HG03469 (cell line): ENCODE data around the gene ICAM2.
"Not testable (repeated sequence)": the region's sequence is repeated elsewhere in the genome, so short reads cannot be mapped to it uniquely, and the experiment has no call there.

ENCODE experiments used
- ATAC-seq: cut with Tn5 transposase; IDR thresholded peaks from one replicate; pipeline ENCODE4 v1.9.1; 2021; ENCODE audit warnings: mild to moderate bottlenecking, moderate library complexity, moderate number of reproducible peaks; ENCODE audit not compliant: unreplicated experiment

ICAM2 gene

GRCh38 chr17:64015447-64015846 lies 5.0 kb downstream of the ICAM2 start:
- ATAC-seq, result no peak

- ATAC-seq, result no peak
Measured at GRCh38 chr17:64009571-64010402, 10.6 kb downstream of the ICAM2 start.

DNA sequence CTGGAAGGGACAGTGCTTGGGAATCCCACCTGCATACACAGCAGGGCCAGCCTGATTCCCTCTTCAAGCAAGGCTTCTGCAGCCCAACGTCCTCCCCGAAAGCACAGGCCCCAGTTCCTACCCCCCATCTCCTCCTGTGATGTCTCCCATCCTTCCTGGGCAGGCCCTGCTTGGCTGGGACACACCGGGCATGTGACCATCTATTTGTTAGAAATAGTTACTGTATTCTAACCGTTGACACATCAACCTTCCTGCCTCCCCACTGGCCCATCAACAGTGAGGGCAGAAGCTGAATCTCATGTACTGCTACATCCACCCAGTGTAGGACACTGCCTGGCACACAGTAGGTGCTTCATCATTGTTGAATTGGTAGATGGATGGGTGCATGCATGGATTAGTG lies 11.6 kb downstream of the ICAM2 start:
- ATAC-seq, result no peak

DNA sequence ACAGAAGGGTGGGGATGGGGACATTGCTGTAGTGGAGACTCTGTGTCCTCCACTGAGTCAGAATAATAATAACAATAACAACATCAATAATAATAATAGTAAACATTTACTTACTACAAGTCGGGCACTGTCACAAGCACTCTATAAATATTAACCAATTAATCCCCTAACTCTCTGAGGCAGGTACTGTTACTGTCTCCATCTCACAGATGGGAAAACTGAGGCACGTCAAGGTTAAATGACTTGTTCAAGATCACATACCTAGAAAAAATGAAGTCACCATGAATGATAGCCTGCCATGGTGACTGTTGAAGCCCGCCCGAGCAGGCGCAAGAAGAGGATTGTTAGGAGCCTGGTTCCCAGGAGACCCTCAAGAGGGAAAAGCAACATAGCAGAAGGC lies 12.1 kb downstream of the ICAM2 start:
- ATAC-seq, result no peak

DNA sequence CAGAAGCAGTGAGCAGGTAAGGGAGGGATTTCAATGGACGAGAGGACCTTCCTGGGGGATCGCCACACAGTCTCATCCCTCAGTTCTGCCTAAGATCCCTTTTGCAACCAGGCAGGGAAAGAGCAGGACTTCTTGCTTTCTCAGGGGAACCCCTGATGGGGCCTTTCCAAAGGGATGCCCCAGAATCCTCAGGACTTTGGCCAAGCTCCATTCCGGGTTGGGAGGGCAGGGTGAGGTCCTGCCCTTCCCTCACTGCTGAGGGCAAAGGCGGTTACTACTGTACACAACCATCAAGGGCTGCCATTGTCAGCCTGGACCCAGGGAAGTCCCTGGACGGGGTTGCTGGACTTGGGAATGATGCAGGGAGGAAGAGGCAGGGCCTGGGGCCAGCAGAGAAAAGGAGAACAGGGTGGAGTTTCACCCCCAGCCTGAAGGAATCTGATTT lies 12.6 kb downstream of the ICAM2 start:
- no peak for ATAC-seq

DNA sequence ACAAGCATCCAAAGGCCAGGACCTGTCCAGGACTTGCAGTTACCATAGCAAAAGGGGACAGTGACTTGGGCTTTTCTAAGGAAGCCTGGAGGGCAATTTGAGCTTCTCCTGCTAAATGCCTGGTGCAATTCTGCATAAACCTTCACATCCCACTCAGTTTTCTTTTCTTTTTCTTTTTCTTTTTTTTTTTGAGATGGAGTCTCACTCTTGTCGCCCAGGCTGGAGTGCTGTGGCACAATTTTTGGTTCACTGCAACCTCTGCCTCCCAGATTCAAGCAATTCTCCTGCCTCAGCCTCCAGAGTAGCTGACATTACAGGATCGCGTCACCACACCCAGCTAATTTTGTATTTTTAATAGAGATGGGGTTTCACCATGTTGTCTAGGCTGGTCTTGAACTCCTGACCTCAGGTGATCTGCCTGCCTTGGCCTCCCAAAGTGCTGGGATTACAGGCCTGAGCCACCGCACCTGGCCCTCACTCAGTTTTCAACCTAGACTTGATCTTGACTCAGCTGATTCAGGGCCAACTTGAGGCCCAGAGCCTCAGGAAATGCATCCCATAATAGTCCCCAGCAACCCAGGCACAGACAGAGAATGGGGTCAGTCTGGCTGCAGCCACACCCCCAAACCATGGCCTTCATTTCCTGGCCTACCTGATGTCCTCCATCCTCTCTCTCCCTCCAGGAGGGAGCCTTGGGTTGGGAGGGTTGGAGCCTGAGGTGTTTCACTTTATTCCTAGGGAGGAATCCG lies 13.2 kb downstream of the ICAM2 start:
- ATAC-seq, result not testable (repeated sequence)

- ATAC-seq, result no peak
Measured at GRCh38 chr17:64006361-64007088, 13.9 kb downstream of the ICAM2 start.

DNA sequence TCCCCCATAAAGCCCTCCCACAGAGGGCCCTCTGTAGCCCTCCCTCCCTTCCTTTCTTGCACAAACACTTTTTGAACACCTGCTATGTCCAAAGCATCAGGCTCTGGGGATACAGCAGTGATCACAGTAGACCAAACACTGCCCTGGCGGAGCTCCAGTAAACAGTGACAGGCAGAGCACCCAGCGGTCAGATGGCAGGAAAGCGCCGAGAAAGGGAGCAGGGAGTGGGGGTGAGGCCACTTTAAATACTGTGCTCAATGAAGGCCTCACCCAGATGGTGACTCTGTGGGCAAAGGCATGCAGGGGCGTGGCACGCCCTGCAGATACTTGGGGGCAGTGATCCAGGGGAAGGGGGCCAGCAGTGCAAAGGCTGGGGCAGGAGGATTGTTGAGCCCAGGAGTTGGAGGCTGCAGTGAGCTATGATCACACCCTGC lies 14.7 kb downstream of the ICAM2 start:
- ATAC-seq, result no peak

GRCh38 chr17:64004903-64005733 lies 15.3 kb downstream of the ICAM2 start:
- ATAC-seq, result no peak

GRCh38 chr17:64004218-64004770 lies 16.1 kb downstream of the ICAM2 start:
- no peak for ATAC-seq

DNA sequence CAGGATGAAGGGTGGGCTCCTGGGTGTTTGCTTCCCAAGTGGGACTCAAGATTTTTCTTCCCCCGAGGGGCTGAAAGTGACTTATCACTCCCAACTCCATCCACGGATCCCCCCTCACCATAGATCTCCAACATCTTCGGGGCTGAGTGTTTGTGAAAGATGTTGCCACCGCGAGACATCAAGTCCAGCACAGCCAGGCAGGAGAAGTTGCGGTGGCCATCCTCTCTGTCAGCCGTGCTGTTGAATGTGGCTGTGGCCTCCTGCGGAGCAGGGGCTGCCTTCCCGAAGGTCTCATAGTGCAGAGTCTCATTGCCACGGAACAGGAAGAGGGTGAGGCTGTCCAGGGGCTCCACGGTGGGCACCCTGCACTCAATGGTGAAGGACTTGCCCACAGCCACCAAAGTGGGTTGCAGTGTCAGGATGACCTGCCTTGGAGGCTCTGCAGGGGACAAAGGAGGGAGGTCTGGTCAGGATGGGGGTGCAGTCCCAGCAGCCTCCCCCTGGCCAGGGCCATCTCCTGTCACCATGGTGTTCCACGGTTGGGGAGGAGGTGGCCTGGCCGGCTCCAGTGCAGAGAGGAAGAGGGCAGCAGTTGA lies 16.8 kb downstream of the ICAM2 start:
- no peak for ATAC-seq

- ATAC-seq, result no peak
Measured at GRCh38 chr17:64002658-64003525, 17.5 kb downstream of the ICAM2 start.

DNA sequence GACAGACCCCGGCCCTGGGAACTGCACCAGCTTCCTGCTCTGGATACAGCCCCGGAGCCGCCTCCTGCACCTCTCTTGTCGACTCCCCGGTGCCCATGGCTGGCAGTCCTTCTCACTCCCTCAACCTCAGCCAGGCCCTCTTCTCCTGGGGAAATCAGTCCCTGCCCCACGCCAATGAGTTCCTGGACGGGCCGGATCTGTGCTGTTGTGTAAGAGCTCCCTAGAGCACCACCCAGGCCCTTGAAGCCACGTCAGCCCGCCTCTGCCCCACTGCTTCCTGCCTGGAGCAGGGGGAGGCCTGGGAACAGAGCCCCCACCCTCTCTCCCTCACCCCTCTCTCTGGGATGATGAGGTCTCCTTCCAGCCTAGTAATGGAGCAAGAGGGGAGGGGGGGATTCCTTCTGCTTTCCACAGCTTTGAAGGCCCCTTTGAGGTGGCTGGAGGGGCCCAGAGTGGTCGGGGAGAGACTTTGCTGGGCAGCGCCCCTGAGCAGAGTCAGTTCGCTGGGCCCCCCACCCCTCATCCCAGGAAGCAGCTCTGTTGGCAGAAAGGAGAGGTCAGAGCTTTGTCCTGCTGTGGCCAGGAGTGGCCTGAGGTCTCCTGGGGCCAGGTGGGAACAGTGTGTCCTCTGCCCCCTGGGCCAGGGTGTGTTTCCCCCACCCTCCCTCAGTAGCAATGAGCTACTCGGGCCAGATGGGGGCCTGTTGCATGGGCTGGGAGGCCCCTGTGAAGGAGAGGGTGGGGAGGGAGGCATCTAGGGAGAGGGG lies 18.5 kb downstream of the ICAM2 start:
- ATAC-seq, result no peak

- no peak for ATAC-seq
Measured at GRCh38 chr17:64001091-64001579, 19.3 kb downstream of the ICAM2 start.

DNA sequence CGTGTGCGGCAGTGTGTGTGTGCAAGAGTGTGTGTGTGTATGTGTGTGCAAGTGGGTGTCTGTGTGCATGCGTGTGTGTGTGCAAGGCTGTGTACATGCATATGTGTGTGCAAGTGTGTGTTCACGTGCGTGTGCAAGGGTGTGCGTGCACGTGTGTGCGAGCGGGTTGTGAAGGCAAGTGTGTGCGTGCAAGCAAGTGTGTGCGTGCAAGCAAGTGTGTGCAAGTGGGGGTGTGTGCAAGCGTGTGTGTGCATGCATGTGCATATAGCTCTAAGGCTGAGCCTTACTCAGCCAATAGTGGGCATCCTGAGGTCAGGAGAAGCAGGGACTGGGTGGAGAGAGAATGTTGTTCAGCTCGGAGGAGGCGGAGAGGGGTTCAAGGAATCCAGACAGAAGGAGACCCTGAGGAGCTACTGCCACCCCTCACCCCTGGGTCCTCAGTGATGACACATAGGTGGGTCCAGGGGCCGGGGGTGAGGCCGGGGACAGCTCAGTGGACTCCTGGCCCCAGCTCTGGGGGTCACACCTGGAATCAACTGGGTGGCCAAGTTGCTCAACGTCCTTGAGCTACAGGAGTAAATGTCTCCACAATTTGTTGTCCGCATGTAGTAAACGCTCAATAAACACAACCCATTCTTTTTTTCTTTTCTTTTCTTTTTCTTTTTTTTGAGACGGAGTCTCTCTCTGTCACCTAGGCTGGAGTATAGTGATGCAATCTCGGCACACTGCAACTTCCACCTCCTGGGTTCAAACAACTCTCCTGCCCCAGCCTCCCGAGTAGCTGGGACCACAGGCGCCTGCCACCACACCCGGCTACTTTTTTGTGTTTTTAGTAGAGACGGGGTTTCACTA lies 20.5 kb downstream of the ICAM2 start:
- no peak for ATAC-seq

DNA sequence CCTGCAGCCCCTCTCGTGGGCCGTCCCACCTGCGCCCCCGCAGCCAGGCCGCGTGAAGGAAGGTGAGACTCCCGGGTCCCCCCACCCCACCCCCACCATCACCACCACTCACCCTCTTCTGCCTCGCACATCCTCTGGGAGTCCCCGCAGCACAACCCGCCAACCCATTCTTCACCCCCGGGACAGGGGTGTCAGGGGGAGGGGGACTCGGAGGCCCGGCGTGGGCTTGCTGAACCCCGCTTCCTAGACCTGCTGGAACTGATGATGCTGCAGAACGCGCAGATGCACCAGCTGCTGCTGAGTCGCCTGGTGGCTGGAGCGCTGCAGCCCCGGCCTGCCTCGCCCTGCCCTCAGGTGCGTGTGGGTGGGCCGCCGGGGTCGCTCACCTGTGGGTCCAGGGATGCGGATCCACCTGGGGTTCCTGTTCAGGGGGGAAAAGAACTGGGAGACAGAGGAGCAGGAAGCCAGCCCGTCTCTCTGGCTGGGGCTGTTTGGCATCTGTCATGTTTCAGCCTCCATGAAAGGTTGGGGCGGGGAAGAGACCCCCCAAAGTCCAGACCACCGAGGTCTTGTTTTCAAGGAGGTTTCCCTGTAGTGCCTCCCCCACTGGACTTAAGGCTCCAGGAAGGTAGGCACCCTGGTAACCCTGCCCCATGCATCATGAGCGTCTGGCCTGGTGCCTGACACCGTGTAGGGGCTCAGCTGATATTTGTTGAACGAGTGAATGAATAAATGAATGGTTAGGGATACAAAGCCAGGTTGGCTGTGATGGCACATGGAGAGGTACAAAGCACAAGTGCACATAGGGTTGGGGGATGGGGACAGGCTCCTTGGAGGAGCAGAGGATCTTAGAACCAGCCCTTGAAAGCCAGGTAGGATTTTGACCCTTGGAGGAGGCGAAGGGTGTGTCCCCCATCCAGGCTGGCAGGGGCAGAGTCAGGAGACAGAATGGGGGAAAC lies 21.4 kb downstream of the ICAM2 start:
- no peak for ATAC-seq
